Left lung (tissue), 10 donors: ENCODE data around the gene DNAJC3. TPM values are rescaled to one million over a fixed set of nuclear protein-coding genes. Genes with fewer than 3 reads are reported as not detected.

Experiments
- ATAC-seq: fragments of 200-7000 bp; cut with Tn5 transposase; one replicate; pipeline ENCODE4 v1.9.1; 2020; ENCODE audit warnings: moderate library complexity
- DNase-seq, 4 donors: peaks; one replicate each; pipeline ENCODE4 v3.0.0-alpha.2; 2013 to 2020
- H3K27ac ChIP-seq, 2 donors: fragments of 200-600 bp; sonication (generic) in 1 of 2; one replicate each; pipeline versions ENCODE4 v1.5.0 to v1.8.0; 2020 to 2021
- H3K27me3 ChIP-seq, 2 donors: fragments of 200-600 bp; sonication (generic) in 1 of 2; one replicate each; pipeline versions ENCODE4 v1.5.0 to v1.8.0; 2020 to 2021
- H3K36me3 ChIP-seq, 2 donors: fragments of 200-600 bp; sonication (generic) in 1 of 2; one replicate each; pipeline versions ENCODE4 v1.5.0 to v1.8.0; 2020 to 2021
- H3K4me1 ChIP-seq, 2 donors: fragments of 200-600 bp; one replicate each; pipeline ENCODE4 v1.8.0; 2021
- H3K4me3 ChIP-seq, 2 donors: fragments of 200-600 bp; sonication (generic) in 1 of 2; one replicate each; pipeline versions ENCODE4 v1.5.0 to v1.8.0; 2020 to 2021; ENCODE audit warnings: mild to moderate bottlenecking in 1 of 2
- H3K9me3 ChIP-seq, 2 donors: fragments of 200-600 bp; sonication (generic) in 1 of 2; one replicate each; pipeline versions ENCODE4 v1.5.0 to v1.8.0; 2020 to 2021
- intact Hi-C, 2 donors: fragments of 100-400 bp; cut with DNase I; formaldehyde crosslinking; loops; one replicate each; pipeline versions ENCODE4 v1.11.2 to v1.14.2; 2022
- polyA plus RNA-seq, 6 donors: library from polyadenylated mRNA; unstranded; fragments of 120-200 nt; gene quantifications; one replicate each; pipeline ENCODE4 v1.2.1, GENCODE V29; 2013; ENCODE audit not compliant: insufficient read length in 6 of 6
- total RNA-seq, 2 donors: library from RNA; stranded (reverse); fragmentation: NEBNext Ultra II Directional; extraction: Animal tissue kit (Norgen Biotek cat#: 25700); gene quantifications; one replicate each; pipeline ENCODE4 v1.2.1, GENCODE V29; 2021
- TF ChIP-seq, protein P1 (sequence below), 2 donors: fragments of 200-600 bp; sonication (generic) in 1 of 2; IDR thresholded peaks; one replicate each; pipeline versions ENCODE4 v1.5.0 to v1.8.0; 2021; ENCODE audit warnings: antibody characterized with exemption in 2 of 2
- donor health status: DM: no; HTN: yes; CAD: no.
- donor health status: DM: no; HTN: no; CAD: no.

The DNAJC3 gene
- total and polyA plus RNA-seq, 8 donors = 26.1 to 87.8 (median 33.1) TPM

DNA sequence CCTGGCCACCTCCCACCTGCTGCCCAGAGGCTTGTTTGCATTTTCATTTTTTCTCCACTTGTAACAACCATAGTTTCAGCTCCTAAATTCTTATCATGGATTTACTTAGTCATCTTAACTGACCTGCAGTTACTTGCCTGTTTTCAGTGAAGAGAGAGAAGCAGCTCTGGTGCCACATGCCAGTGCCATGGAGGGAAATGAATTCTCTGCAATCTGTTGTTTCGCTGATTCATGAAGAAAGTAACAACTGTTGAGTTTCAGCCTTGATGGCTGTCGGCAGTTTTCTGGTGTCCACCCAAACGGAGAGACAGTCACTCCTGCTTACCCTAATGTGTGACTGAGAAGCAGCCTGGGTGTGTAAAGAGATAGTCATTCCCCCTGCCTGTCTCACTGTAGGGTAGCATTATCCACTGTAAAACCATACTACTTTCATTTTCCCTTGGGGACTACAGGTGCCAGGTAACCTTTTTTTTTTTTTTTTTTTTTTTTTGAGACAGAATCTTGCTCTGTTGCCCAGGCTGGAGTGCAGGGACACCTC, 116.1 kb downstream of the DNAJC3 start:
- H3K36me3 ChIP-seq = peaks cover 0 to 87% of the 10 kb centered on the region in 2 donors
- peak; percentile 40 for ATAC-seq
- no peak overlapping the region for H3K4me3 ChIP-seq
- H3K27me3 ChIP-seq = no peaks in the 10 kb centered on the region
- H3K9me3 ChIP-seq = no peaks in the 10 kb centered on the region
- intact Hi-C loops = no loop called here
- TF ChIP-seq, protein P1, sequence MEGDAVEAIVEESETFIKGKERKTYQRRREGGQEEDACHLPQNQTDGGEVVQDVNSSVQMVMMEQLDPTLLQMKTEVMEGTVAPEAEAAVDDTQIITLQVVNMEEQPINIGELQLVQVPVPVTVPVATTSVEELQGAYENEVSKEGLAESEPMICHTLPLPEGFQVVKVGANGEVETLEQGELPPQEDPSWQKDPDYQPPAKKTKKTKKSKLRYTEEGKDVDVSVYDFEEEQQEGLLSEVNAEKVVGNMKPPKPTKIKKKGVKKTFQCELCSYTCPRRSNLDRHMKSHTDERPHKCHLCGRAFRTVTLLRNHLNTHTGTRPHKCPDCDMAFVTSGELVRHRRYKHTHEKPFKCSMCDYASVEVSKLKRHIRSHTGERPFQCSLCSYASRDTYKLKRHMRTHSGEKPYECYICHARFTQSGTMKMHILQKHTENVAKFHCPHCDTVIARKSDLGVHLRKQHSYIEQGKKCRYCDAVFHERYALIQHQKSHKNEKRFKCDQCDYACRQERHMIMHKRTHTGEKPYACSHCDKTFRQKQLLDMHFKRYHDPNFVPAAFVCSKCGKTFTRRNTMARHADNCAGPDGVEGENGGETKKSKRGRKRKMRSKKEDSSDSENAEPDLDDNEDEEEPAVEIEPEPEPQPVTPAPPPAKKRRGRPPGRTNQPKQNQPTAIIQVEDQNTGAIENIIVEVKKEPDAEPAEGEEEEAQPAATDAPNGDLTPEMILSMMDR (IDR thresholded peaks at IDR 0.05) = no peak
- no peak overlapping the region for H3K27ac ChIP-seq
- no peak for DNase-seq
- H3K4me1 ChIP-seq = no peaks in the 10 kb centered on the region

GRCh38 chr13:95793781-95794180, 116.8 kb downstream of the DNAJC3 start:
- intact Hi-C loops = no loop called here
- DNase-seq (no peak), ATAC-seq (no peak)
- Histone ChIP-seq H3K27ac (no peak overlapping the region), H3K36me3 (peaks cover 0 to 80% of the 10 kb centered on the region in 2 donors), H3K4me1 (no peaks in the 10 kb centered on the region), H3K9me3 (no peaks in the 10 kb centered on the region), H3K4me3 (no peak overlapping the region), H3K27me3 (no peaks in the 10 kb centered on the region)
- TF ChIP-seq, protein P1 (IDR thresholded peaks at IDR 0.05) = no peak

DNA sequence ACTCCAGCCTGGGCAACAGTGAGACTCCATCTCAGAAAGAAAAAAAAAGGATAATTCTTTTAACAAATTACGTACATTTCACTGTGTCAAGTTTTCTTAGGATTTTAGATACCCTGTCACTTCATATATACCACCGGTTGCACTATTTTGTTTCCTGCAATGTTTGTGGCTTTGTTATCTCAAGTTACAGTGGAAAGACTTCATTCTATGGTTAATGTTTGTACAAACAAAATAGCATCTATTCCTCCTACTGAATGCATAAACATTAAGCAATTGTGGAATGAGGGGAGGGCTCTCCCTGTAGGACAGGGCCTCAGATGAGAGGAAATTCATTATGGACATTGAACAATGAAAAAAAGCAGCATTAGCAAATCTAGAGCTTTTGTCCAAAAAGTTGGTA, 120.1 kb downstream of the DNAJC3 start:
- no peak overlapping the region for H3K4me3 ChIP-seq
- TF ChIP-seq, protein P1 (IDR thresholded peaks at IDR 0.05) = no peak
- H3K4me1 ChIP-seq = no peaks in the 10 kb centered on the region
- intact Hi-C loops = no loop called here
- no peak for ATAC-seq
- peaks cover 0 to 49% of the 10 kb centered on the region in 2 donors for H3K36me3 ChIP-seq
- H3K9me3 ChIP-seq = no peaks in the 10 kb centered on the region
- no peak for DNase-seq
- H3K27ac ChIP-seq = no peak overlapping the region
- H3K27me3 ChIP-seq = no peaks in the 10 kb centered on the region

GRCh38 chr13:95800436-95800835, 123.5 kb downstream of the DNAJC3 start:
- peaks cover 0 to 15% of the 10 kb centered on the region in 2 donors for H3K36me3 ChIP-seq
- TF ChIP-seq, protein P1 (IDR thresholded peaks at IDR 0.05) = no peak
- intact Hi-C loops = no loop called here
- H3K27me3 ChIP-seq = no peaks in the 10 kb centered on the region
- H3K27ac ChIP-seq = no peak overlapping the region
- peak in 2 of 4 donors; percentile 6 to 28 for DNase-seq
- no peak overlapping the region for H3K4me3 ChIP-seq
- H3K4me1 ChIP-seq = no peaks in the 10 kb centered on the region
- ATAC-seq = peak; percentile 37
- H3K9me3 ChIP-seq = peaks cover 0 to 5% of the 10 kb centered on the region in 2 donors

DNA sequence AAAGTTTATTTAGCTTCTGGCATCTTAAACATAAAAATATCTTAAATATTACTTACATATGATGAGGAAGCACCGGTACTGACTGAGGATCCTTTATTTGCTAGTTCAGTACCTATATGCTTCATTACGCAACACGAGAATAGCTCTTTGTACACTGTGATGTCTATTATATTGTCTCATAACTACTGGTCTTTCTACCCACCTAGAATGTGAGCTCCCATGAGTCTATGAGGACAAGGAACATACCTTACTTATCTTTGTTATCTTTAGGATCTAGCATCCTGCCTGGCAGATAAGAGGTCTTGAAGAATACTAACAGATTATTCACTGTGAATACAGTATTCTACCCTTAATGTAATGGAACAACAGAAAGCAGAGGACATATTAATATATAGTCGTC, 124.9 kb downstream of the DNAJC3 start:
- intact Hi-C loops = no loop called here
- no peak overlapping the region for H3K4me3 ChIP-seq
- H3K4me1 ChIP-seq = no peaks in the 10 kb centered on the region
- H3K27ac ChIP-seq = no peak overlapping the region
- ATAC-seq (no peak), DNase-seq (no peak)
- TF ChIP-seq, protein P1 (IDR thresholded peaks at IDR 0.05) = no peak
- no peaks in the 10 kb centered on the region for H3K27me3 ChIP-seq
- peaks cover 0 to 17% of the 10 kb centered on the region in 2 donors for H3K9me3 ChIP-seq
- peaks cover 0 to 5% of the 10 kb centered on the region in 2 donors for H3K36me3 ChIP-seq
